Left lung (tissue), 10 donors: ENCODE measurements around the gene NOP16. TPM values are rescaled to one million over a fixed set of nuclear protein-coding genes. Genes with fewer than 3 reads are reported as not detected.

ENCODE experiments used
- ATAC-seq: fragments of 200-7000 bp; cut with Tn5 transposase; one replicate; pipeline ENCODE4 v1.9.1; 2020; ENCODE audit warnings: moderate library complexity
- DNase-seq, 4 donors: peaks; one replicate each; pipeline ENCODE4 v3.0.0-alpha.2; 2013 to 2020
- H3K27ac ChIP-seq, 2 donors: fragments of 200-600 bp; sonication (generic) in 1 of 2; one replicate each; pipeline versions ENCODE4 v1.5.0 to v1.8.0; 2020 to 2021
- H3K27me3 ChIP-seq, 2 donors: fragments of 200-600 bp; sonication (generic) in 1 of 2; one replicate each; pipeline versions ENCODE4 v1.5.0 to v1.8.0; 2020 to 2021
- H3K36me3 ChIP-seq, 2 donors: fragments of 200-600 bp; sonication (generic) in 1 of 2; one replicate each; pipeline versions ENCODE4 v1.5.0 to v1.8.0; 2020 to 2021
- H3K4me1 ChIP-seq, 2 donors: fragments of 200-600 bp; one replicate each; pipeline ENCODE4 v1.8.0; 2021
- H3K4me3 ChIP-seq, 2 donors: fragments of 200-600 bp; sonication (generic) in 1 of 2; one replicate each; pipeline versions ENCODE4 v1.5.0 to v1.8.0; 2020 to 2021; ENCODE audit warnings: mild to moderate bottlenecking in 1 of 2
- H3K9me3 ChIP-seq, 2 donors: fragments of 200-600 bp; sonication (generic) in 1 of 2; one replicate each; pipeline versions ENCODE4 v1.5.0 to v1.8.0; 2020 to 2021
- CTCF ChIP-seq, 2 donors: fragments of 200-600 bp; sonication (generic) in 1 of 2; IDR thresholded peaks; one replicate each; pipeline versions ENCODE4 v1.5.0 to v1.8.0; 2021; ENCODE audit warnings: antibody characterized with exemption in 2 of 2
- intact Hi-C, 2 donors: fragments of 100-400 bp; cut with DNase I; formaldehyde crosslinking; loops; one replicate each; pipeline versions ENCODE4 v1.11.2 to v1.14.2; 2022
- polyA plus RNA-seq, 6 donors: library from polyadenylated mRNA; unstranded; fragments of 120-200 nt; gene quantifications; one replicate each; pipeline ENCODE4 v1.2.1, GENCODE V29; 2013; ENCODE audit not compliant: insufficient read length in 6 of 6
- total RNA-seq, 2 donors: library from RNA; stranded (reverse); fragmentation: NEBNext Ultra II Directional; extraction: Animal tissue kit (Norgen Biotek cat#: 25700); gene quantifications; one replicate each; pipeline ENCODE4 v1.2.1, GENCODE V29; 2021
- donor health status: DM: no; HTN: yes; CAD: no.
- donor health status: DM: no; HTN: no; CAD: no.

Gene NOP16
- total and polyA plus RNA-seq, 8 donors, result 14.9 to 34.8 (median 29.1) TPM

GRCh38 chr5:176427971-176428370, 39.6 kb upstream of the NOP16 start:
- H3K27ac ChIP-seq, result no peak overlapping the region
- ATAC-seq, result no peak

GRCh38 chr5:176426876-176427275, 38.5 kb upstream of the NOP16 start:
- H3K4me3 ChIP-seq, result no peak overlapping the region
- no peak for ATAC-seq
- no peak for TF ChIP-seq CTCF (IDR thresholded peaks at IDR 0.05)
- DNase-seq, result no peak
- intact Hi-C loops, result no loop called here
- H3K27me3 ChIP-seq, result no peaks in the 10 kb centered on the region
- H3K36me3 ChIP-seq, result no peaks in the 10 kb centered on the region
- no peaks in the 10 kb centered on the region for H3K9me3 ChIP-seq
- H3K4me1 ChIP-seq, result no peaks in the 10 kb centered on the region
- H3K27ac ChIP-seq, result no peak overlapping the region

More at GRCh38 chr5:176427971-176428370, 39.6 kb upstream of the NOP16 start:
- H3K4me3 ChIP-seq, result no peak overlapping the region
- TF ChIP-seq CTCF (IDR thresholded peaks at IDR 0.05), result no peak
- H3K9me3 ChIP-seq, result no peaks in the 10 kb centered on the region
- no peak for DNase-seq
- intact Hi-C loops, result no loop called here
- no peaks in the 10 kb centered on the region for H3K4me1 ChIP-seq
- H3K27me3 ChIP-seq, result no peaks in the 10 kb centered on the region
- no peaks in the 10 kb centered on the region for H3K36me3 ChIP-seq

GRCh38 chr5:176425791-176426190, 37.4 kb upstream of the NOP16 start:
- Histone ChIP-seq H3K36me3 (no peaks in the 10 kb centered on the region), H3K4me1 (no peaks in the 10 kb centered on the region), H3K9me3 (no peaks in the 10 kb centered on the region), H3K27me3 (no peaks in the 10 kb centered on the region), H3K4me3 (no peak overlapping the region), H3K27ac (no peak overlapping the region)
- no peak for TF ChIP-seq CTCF (IDR thresholded peaks at IDR 0.05)
- no peak for DNase-seq
- intact Hi-C loops, result no loop called here
- no peak for ATAC-seq

- ATAC-seq, result no peak
- TF ChIP-seq CTCF (IDR thresholded peaks at IDR 0.05), result no peak
- Histone ChIP-seq H3K27ac (no peak overlapping the region), H3K4me3 (no peak overlapping the region), H3K4me1 (no peaks in the 10 kb centered on the region), H3K9me3 (no peaks in the 10 kb centered on the region), H3K36me3 (no peaks in the 10 kb centered on the region), H3K27me3 (no peaks in the 10 kb centered on the region)
- intact Hi-C loops, result no loop called here
- no peak for DNase-seq
Observed at GRCh38 chr5:176425138-176425537, 36.7 kb upstream of the NOP16 start.

GRCh38 chr5:176424181-176424580, 35.8 kb upstream of the NOP16 start:
- Histone ChIP-seq H3K27ac (no peak overlapping the region), H3K36me3 (no peaks in the 10 kb centered on the region), H3K4me3 (no peak overlapping the region), H3K27me3 (no peaks in the 10 kb centered on the region), H3K9me3 (no peaks in the 10 kb centered on the region), H3K4me1 (no peaks in the 10 kb centered on the region)
- intact Hi-C loops, result no loop called here
- ATAC-seq, result no peak
- no peak for TF ChIP-seq CTCF (IDR thresholded peaks at IDR 0.05)
- DNase-seq, result no peak
